Posterior cingulate gyrus (tissue), 11 donors: Measurements from ENCODE around the gene FGF4.

Source experiments
- DNase-seq, 10 donors: peaks; one replicate each; pipeline versions ENCODE4 v3.0.0 to v3.0.0-alpha.2; 2020 to 2021; ENCODE audit warnings: mixed read lengths in 3 of 10
- intact Hi-C: fragments of 100-400 bp; cut with DNase I; formaldehyde crosslinking; loops from one replicate; pipeline ENCODE4 v1.15.1; 2023

FGF4 gene

GRCh38 chr11:69730500-69730899, 44.6 kb downstream of the FGF4 start:
- DNase-seq = no peak
- intact Hi-C loops = no loop called here

- intact Hi-C loops = no loop called here
- DNase-seq = no peak
These were observed 45.9 kb downstream of the FGF4 start for GRCh38 chr11:69729252-69729651.

GRCh38 chr11:69727266-69727665, 47.9 kb downstream of the FGF4 start:
- no peak for DNase-seq
- intact Hi-C loops = no loop called here

GRCh38 chr11:69726481-69726880, 48.7 kb downstream of the FGF4 start:
- no peak for DNase-seq
- intact Hi-C loops = no loop called here

- intact Hi-C loops = no loop called here
- DNase-seq = no peak
These were observed 49.1 kb downstream of the FGF4 start for GRCh38 chr11:69726019-69726418.

GRCh38 chr11:69721745-69722144, 53.4 kb downstream of the FGF4 start:
- intact Hi-C loops = no loop called here
- no peak for DNase-seq

- intact Hi-C loops = no loop called here
- no peak for DNase-seq
These were observed 54.0 kb downstream of the FGF4 start for GRCh38 chr11:69721106-69721505.
